GM20431 (cell line): Measurements from ENCODE around the gene STRA8.

Source experiments
- in situ Hi-C: fragments of 300-500 bp; cut with MseI, MboI; formaldehyde crosslinking; loops from one replicate; pipeline ENCODE4 v1.15.0; 2020; ENCODE audit warnings: low sequenced_read_pairs; ENCODE audit not compliant: unreplicated experiment

The STRA8 gene, protein sequence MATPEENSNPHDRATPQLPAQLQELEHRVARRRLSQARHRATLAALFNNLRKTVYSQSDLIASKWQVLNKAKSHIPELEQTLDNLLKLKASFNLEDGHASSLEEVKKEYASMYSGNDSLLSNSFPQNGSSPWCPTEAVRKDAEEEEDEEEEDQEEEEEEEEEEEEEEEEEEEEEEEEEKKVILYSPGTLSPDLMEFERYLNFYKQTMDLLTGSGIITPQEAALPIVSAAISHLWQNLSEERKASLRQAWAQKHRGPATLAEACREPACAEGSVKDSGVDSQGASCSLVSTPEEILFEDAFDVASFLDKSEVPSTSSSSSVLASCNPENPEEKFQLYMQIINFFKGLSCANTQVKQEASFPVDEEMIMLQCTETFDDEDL

DNA sequence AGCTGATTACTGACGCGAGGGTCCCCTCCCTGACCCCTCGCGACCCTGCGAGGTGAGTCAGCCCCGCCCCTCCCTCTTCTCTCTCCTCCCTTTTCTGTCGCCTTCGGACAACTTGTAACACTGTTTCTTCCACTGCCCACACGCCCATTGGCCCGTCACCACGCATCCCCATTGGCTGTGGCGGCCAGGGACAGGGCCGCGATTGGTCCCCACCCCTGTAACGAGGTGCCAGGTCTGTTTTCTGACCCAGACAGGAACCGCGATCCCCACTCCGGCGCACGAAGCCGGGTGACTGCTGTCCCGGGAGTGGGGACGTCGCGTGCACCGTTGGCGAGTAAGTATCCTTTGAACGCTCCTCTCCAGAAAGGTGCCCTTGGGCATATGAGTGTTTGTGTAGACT is at the start of gene STRA8:
TSS of gene STRA8 (plus strand) at position 269 of the 400 bp plus-strand sequence. CDS start 6,687 bp downstream, outside the sequence.
- in situ Hi-C loops, result no loop called here

DNA sequence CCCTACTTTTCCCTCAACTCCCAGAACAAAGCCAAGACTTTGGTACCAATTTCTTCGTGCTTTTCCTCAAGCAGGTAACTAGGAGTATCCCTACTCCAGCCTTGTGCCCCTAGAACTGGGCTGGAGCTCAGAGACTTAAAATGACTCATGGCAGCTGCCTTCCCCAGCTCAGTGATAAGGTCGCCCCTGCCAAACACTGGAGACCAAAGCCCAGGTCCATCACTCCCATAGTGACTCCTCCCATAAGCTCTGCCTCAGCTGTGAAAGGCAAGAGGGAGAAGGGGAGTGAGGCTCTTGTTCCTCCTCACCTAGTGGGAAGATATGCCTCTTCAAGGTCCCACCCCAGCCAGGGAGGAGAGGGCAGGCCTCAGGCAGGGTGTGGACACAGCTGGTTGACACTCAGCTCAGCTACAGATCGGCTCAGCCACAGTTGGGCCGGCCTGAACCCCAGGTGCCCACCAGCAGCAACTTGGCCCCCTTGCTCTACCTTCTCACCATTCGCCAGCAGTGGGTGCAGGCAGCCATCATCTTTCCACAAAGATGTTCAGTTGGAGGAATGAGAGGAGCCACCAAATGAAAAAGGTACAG is 49.3 kb upstream of the STRA8 start:
- in situ Hi-C loops, result loop anchor here (25.0 kb wide), 1 partner anchor 547 kb away; the partner anchor contains the start of gene BPGM

DNA sequence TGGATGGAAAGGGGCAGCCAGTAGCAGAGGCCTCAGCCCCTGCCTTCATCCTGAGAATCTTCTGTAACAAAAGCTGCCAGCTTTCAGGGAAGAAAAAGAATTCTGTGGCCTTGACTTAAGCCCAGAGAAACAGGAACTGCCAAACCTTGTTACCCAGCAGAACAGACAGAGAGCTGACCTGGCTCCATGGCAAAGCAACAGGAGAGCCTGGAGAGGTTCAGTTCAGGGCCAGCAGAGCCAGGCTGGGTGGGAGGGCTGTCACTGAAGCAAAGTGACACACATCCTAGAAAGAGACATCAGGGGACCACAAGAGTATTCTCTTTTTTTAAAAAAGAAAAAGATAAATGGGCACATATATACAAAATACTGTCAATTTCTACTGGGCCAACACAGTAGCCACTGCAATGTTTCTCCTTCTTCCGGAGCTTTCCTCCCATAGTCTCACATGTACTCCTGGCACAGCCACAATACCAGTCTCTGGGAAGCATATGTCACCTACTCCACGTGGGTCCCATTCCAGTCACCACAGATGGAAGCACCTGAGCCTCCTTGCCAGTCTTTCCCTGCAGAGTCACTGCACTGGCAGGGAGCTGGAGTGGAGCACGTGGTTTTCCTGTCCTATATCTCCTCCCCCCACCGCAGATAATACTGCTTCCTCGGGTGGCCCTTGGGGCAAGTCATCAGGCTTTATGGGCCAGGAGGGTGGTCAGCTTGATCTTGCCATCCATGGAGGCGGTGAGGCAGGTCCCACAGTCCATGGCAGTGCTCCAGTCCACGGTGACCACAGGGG is 48.0 kb upstream of the STRA8 start:
- in situ Hi-C loops, result loop anchor here (25.0 kb wide), 1 partner anchor 548 kb away; the partner anchor contains the start of gene BPGM

DNA sequence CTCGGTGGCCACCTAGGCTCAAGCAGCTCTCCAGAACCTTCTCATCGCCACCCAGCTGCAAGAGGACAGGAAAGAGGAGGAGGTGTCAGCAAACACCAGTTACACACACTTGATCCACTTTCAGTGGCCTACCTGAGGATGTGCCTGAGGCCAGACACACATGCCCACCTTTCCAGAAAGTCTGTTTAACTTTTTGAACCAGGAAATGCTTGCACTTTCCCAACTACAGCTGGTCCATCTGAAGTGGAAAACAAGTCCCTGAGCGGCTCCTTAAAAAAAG is 47.4 kb upstream of the STRA8 start:
- in situ Hi-C loops, result loop anchor here (25.0 kb wide), 1 partner anchor 549 kb away; the partner anchor contains the start of gene BPGM

DNA sequence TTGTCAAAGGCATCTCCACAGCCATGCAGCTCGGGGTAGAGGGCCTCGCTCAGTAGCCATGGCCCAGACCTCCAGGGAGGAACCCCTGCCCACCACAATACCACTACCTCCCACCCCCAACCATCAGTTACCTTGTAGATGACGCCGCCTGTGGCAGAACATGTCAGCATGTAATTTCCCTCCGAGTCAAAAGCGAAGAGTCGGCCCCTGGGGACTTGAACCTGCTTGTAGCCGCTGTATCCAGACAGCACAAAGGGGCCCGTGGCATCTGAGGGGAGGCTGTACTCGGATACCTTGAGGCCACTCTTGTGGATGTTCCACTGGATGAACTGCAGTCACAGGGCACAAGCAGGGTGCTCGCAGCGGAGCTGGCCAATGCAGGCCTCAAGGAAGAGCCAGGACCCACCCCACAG is 46.8 kb upstream of the STRA8 start:
- in situ Hi-C loops, result loop anchor here (25.0 kb wide), 1 partner anchor 550 kb away; the partner anchor contains the start of gene BPGM

DNA sequence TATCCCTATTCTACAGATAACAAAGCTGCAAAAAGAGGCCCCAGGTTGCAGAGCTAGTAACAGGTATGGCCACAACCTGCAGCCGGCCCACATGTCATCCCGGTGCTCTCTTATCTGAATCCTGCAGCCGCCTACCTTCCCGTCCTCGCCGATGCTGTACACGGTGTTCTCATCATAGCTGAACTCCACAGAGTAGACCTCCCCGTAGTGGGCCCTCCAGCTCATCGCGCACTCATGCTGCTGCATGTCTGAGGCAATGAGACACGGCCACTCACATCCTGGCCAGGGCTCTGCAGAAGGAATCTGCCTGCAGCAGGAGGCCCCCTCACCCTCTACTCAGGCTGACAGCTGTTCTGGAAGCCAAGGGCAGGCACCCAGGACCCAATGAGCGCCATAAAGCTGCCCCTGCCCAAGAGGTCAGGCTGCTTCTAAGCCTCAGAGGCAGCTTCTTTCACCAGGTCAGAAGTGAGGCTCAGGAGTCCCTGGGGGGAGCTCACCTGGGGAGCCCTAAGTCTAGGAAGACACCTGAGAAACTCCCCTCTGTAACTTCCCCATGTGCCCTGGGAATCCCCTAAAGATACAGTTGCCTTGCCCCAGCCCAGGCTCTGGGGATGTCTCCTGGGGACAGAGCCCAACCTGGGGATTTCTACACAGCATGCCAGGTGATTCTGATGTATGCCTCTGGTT is 45.2 kb upstream of the STRA8 start:
- in situ Hi-C loops, result loop anchor here (25.0 kb wide), 1 partner anchor 551 kb away; the partner anchor contains the start of gene BPGM

DNA sequence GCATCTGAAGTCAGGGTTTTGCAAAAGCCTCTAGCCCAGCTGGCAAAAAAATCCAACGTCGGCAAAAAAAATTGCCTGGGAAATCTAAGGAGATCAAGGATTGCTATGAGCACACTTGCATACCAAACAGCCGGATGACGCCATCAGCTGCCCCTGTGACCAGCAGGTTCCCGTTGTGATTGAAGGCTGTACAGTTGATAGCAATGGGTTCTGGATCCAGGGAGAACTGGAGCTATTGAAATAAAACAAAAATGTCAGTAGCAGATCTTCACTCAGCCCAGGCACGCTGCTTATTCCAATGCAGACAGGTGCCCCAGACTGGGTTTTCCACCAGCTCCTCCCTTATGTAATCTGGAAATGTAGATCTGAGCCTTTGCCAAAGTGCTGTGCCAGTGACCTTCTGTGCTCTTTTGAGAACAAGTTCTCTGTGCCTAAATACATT is 44.4 kb upstream of the STRA8 start:
- in situ Hi-C loops, result loop anchor here (25.0 kb wide), 1 partner anchor 552 kb away; the partner anchor contains the start of gene BPGM

DNA sequence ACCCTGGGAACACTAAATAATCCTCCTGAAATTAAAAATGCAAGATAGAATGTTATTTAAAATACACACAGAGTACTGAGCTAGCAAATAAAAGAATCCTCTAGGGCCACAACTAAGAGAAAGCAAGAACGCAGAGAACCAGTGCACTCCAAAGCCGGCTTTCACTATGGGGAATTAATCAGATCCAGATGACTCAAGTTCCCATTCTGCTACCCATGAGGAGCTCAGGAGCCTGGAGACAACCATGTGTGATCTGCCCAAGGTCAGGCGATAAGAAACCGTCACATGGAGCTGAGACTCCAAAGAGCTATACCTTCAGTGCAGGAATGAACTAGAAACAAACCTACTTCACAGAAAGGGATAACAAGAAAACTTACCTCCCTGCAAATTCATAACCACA is 43.7 kb upstream of the STRA8 start:
- in situ Hi-C loops, result loop anchor here (25.0 kb wide), 1 partner anchor 553 kb away; the partner anchor contains the start of gene BPGM

DNA sequence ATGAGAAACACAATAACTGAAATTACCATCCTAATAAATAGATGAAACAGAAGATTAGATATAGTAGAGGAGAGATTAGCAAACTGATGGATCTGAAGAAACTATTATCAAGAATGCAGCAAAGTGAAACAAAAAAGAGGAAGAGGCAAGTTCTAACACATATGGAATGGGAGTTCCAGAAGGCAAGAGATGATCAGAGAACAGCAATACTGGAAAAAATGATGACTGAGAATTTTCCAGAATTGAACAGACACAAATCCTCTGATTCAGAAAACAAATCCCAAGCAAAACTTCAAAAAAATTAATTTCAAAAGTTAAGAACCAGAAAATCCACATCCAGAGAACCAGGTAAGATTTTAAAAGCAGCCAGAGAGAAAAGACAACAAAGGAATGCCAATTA is 42.9 kb upstream of the STRA8 start:
- in situ Hi-C loops, result loop anchor here (25.0 kb wide), 1 partner anchor 553 kb away; the partner anchor contains the start of gene BPGM

DNA sequence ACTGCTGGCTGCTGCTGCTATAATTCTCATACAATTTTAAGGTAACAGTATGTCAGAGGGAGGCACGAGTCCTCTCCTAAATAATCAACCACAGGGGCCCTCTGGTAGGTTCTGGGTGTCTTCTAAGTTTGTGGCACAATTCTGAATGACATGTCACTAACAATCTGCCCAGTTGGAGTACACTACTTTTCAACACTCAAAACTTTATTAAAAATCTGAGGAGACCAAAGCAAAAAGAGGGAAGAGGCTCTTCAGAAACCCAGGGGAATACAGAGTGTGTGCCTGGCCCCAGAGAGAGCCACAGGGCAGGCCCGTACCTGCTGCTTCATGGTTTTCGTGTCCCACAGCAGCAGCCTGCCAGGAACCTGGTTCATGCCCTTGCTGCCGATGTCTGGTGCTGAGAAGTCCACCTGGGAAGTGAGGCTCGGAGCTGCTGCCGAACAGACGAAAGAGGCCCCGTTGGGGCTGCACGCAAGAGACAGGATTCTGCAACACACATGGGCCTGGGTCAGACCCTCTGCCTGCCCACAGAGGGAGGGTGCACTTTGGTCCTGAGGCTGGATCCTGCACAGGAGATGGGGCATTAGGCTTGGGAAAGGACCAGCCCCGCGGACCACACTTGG is 40.6 kb upstream of the STRA8 start:
- in situ Hi-C loops, result loop anchor here (25.0 kb wide), 1 partner anchor 556 kb away; the partner anchor contains the start of gene BPGM

DNA sequence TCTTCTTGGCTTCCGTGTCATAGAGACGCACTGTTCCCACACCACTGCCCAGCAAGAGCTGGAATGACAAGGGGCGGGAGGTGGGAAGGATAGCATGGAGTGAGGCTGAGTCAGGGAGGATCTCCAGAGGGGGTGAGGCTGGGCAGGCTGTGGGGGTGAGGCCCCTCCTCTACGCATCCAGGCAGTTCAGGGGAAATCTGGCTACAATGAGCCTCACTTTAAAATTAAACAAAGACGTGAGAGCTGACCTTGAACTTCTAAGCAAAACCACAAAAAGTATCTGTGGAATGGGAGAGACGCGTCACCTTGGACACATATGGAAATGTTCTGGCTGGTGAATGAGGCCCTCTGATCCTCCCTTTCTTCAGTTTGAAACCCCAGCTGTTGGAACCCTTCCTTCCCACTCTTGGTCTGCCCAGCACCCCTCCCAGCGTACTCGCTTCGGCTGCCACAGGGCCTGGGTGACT is 40.0 kb upstream of the STRA8 start:
- in situ Hi-C loops, result loop anchor here (25.0 kb wide), 1 partner anchor 556 kb away; the partner anchor contains the start of gene BPGM

DNA sequence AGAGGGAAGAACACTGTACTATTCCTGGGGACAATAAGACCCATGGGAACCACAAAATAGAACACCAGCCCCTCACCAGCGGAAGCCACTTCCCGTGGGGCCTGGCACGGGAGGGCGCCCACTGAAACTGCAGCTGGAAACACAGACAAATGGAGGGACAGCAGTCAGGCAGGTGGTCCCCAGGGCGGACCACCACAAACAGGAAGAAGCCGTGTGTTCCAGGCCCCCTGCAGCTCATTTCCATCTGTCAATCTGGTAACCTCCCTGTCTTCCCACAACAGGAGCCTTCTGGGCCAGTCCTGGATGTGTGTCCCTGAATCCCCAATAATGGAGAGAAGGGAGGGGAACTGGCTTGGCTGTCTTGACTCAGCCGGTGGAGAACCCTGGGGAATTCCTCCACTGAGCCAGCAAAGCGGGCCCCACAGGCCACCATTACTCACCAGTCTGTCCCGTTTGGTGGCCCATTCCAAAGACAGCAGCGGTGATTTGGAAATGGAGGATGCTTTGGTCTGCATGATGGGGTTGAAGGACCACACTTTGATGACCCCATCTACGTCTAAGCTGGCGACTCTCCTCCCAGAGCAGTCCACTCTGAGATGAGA is 39.0 kb upstream of the STRA8 start:
- in situ Hi-C loops, result loop anchor here (25.0 kb wide), 1 partner anchor 557 kb away; the partner anchor contains the start of gene BPGM

DNA sequence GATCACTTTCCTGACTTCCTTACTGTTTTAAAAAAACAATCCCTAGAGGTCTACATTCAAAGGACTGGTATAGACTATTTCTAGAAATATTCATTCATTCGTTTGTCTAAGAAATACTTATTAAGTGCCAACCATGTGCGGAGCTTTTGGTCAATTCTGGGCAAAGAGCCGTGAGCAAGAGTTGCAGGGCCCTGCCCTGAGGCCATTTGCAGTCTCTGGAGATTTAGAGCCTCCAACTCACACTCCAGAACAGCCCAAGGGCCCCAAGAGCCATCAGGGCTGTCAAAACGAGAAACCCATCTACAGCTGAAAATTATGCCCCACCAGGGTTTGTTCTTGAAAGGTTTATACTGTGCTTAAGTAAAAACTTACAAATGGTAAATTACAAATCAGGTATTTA is 38.5 kb upstream of the STRA8 start:
- in situ Hi-C loops, result loop anchor here (25.0 kb wide), 1 partner anchor 558 kb away; the partner anchor contains the start of gene BPGM

DNA sequence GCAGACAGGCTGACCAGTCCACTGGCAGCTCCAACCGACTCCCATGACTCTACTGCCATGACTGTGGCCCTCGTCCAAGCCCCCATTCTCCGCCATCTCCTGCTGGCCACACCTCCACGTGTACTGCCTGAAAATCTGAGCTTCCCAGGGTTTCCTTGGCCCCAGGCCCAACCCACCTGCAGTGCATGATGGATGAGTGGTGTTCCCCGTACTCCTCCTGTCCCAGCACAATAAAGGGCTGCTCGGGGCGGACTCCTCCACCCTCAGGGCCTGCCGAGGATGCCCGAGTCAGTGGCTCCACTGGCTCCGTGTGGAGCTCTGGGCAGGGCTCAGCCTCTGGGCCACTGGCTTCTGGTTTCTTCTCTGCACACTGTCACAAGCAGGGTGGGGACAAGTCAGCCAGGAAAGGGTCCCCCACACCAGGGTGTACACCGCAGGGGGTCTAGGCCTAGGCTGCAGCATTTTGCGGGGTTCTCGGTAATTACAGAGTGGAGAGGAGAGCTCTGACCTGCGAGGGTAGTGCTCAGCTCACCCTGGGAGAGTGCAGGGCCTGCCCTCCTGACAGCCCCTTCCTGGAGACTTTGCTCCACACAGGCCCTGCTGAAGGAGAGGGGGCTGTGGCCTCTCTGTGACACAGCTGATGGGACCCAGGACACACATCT is 37.5 kb upstream of the STRA8 start:
- in situ Hi-C loops, result loop anchor here (25.0 kb wide), 1 partner anchor 559 kb away; the partner anchor contains the start of gene BPGM

DNA sequence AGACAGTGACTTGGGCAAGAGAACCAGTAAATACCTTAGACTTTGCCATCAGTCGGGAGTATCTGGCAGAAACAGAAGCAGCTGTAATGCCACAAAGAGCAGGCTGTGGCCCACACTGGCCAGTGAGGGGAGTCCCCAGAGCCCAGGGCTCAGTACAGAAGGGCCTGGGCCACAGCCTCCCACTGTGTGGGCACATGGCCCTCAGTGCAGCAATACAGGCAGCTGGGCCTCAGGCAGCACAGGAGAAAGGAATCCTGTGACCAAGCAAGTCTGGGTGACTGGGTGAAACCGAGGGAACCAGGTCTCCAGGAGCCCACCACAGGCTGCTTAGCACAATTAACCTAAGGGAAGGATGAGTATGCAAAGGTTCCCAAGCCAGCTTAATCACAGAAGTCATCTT is 36.3 kb upstream of the STRA8 start:
- in situ Hi-C loops, result loop anchor here (25.0 kb wide), 1 partner anchor 560 kb away; the partner anchor contains the start of gene BPGM

DNA sequence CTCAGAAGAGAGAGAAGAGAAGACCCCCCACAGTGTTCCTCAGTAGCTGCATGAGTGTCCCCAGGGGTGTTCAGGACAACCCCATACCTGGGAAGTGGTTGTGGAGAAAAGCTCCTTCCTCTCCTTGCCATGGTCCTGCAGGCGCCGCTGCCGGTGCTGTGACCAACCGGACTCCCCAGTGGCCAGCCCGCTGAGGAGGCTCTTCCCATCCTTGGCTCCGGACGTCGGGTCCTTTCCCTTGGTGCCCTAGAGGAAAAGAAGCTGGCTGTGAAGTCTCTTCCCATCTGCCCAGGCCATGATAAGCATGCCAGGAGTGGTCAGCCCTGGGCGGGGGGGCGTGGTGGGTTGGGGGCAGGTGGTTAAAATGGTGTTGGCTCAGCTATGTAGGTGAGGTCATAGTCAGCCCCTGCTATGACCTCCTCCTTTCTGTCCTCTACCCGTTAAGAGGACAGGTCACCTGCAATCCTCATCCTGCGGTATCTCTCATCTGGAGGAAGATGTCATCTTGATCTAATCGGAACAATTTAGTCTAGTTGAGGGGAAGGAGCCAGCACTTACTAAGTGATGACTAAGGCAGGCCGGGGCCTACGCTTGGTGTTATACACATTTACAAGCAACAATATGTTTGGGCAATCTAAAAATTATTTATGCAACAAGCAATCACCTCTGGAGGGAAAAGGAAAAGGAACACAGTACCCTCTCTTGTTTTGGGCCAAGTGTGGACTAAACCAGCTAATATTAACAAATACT is 35.6 kb upstream of the STRA8 start:
- in situ Hi-C loops, result loop anchor here (25.0 kb wide), 1 partner anchor 561 kb away; the partner anchor contains the start of gene BPGM

DNA sequence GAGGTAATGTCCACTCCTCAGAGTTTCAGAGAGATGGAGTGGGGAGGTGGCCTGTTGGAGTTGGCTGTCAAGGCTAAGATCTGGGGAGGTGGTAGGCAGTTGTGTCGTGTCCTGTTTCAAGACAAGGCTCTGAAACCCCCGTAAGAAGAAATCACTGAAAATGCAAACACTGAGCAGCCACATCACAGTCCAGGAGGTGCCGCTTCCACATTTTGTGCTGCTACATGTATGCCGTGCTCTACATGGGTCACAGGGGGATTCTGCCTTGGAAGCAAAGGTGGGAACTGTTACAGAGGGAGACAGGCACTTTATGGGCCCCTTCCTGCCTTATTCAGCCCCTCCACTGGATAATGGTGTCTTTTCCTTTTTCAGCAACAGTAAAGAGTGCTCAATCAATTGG is 34.2 kb upstream of the STRA8 start:
- in situ Hi-C loops, result loop anchor here (25.0 kb wide), 1 partner anchor 562 kb away; the partner anchor contains the start of gene BPGM
